ENCODE data around the gene TFAP2E. TPM values are rescaled to one million over a fixed set of nuclear protein-coding genes. Genes with fewer than 3 reads are reported as not detected.

Gene TFAP2E
- total RNA-seq, 1 experiment from 2014 or later: 3.2 TPM

DNA sequence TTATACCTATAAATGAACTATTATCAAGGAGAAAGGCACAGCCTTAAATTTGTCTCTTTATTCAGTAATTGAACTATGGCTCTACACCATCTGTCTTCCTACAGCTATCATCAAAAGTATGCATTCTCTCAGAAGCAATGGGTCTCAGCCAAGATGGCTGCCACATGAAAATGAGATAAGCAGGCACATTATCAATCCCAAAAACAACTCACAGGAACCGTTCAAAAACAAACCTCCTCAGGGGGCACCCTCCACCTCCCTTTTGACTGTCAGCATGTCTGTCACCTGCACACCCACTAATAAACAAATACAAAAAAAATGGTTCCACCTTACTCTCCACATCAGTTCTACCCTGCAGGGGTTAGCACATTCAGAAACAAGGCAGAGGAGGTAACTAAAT is 39.5 kb upstream of the TFAP2E start:
- ChIA-PET CTCF (no interaction called here), POLR2A (no interaction called here)
- H3K27me3 ChIP-seq (ENCODE audit: control insufficient read depth, insufficient read depth, low read length): no peaks in the 10 kb centered on the region
- ATAC-seq (no peak), DNase-seq (ENCODE audit: low read depth, low spot score) (no peak)
- TF ChIP-seq SIN3A (IDR thresholded peaks at IDR 0.05; ENCODE audit: borderline replicate concordance, insufficient read depth, low read depth, low read length) (no peak), POLR2AphosphoS5 (IDR thresholded peaks at IDR 0.05; ENCODE audit: low read depth, low read length) (no peak), TCF7L2 (IDR thresholded peaks at IDR 0.05; ENCODE audit: low read depth, low read length) (no peak)
- TF ChIP-seq, protein P1, sequence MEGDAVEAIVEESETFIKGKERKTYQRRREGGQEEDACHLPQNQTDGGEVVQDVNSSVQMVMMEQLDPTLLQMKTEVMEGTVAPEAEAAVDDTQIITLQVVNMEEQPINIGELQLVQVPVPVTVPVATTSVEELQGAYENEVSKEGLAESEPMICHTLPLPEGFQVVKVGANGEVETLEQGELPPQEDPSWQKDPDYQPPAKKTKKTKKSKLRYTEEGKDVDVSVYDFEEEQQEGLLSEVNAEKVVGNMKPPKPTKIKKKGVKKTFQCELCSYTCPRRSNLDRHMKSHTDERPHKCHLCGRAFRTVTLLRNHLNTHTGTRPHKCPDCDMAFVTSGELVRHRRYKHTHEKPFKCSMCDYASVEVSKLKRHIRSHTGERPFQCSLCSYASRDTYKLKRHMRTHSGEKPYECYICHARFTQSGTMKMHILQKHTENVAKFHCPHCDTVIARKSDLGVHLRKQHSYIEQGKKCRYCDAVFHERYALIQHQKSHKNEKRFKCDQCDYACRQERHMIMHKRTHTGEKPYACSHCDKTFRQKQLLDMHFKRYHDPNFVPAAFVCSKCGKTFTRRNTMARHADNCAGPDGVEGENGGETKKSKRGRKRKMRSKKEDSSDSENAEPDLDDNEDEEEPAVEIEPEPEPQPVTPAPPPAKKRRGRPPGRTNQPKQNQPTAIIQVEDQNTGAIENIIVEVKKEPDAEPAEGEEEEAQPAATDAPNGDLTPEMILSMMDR (IDR thresholded peaks at IDR 0.05): no peak
- TF ChIP-seq, protein P2, sequence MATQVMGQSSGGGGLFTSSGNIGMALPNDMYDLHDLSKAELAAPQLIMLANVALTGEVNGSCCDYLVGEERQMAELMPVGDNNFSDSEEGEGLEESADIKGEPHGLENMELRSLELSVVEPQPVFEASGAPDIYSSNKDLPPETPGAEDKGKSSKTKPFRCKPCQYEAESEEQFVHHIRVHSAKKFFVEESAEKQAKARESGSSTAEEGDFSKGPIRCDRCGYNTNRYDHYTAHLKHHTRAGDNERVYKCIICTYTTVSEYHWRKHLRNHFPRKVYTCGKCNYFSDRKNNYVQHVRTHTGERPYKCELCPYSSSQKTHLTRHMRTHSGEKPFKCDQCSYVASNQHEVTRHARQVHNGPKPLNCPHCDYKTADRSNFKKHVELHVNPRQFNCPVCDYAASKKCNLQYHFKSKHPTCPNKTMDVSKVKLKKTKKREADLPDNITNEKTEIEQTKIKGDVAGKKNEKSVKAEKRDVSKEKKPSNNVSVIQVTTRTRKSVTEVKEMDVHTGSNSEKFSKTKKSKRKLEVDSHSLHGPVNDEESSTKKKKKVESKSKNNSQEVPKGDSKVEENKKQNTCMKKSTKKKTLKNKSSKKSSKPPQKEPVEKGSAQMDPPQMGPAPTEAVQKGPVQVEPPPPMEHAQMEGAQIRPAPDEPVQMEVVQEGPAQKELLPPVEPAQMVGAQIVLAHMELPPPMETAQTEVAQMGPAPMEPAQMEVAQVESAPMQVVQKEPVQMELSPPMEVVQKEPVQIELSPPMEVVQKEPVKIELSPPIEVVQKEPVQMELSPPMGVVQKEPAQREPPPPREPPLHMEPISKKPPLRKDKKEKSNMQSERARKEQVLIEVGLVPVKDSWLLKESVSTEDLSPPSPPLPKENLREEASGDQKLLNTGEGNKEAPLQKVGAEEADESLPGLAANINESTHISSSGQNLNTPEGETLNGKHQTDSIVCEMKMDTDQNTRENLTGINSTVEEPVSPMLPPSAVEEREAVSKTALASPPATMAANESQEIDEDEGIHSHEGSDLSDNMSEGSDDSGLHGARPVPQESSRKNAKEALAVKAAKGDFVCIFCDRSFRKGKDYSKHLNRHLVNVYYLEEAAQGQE (IDR thresholded peaks at IDR 0.05; ENCODE audit: insufficient read depth in 1 of 2, low read depth in 2 of 2, low read length in 1 of 2): no peak
- no TSS peak for BruUV-seq (replicated peaks)
- intact Hi-C loops (cut with micrococcal nuclease; ENCODE audit: unreplicated experiment): no loop called here
- H3K27ac ChIP-seq (ENCODE audit: low read length): no peak overlapping the region
- no peaks in the 10 kb centered on the region for H3K4me1 ChIP-seq (ENCODE audit: control insufficient read depth, insufficient read depth, low read length)
- no peak overlapping the region for H3K4me3 ChIP-seq (ENCODE audit: low read depth in 2 of 2, low read length in 2 of 2)
- H3K36me3 ChIP-seq (ENCODE audit: control insufficient read depth, insufficient read depth, low read length): no peaks in the 10 kb centered on the region
- peaks cover 11% of the 10 kb centered on the region; the same call in 1 of the 2 replicates for H3K9me3 ChIP-seq (ENCODE audit: control insufficient read depth, insufficient read depth, low read depth, low read length)
- in situ Hi-C loops (cut with HindIII; ENCODE audit: low pct_unique_long_range_greater_than_20kb, low sequenced_read_pairs): no loop called here

DNA sequence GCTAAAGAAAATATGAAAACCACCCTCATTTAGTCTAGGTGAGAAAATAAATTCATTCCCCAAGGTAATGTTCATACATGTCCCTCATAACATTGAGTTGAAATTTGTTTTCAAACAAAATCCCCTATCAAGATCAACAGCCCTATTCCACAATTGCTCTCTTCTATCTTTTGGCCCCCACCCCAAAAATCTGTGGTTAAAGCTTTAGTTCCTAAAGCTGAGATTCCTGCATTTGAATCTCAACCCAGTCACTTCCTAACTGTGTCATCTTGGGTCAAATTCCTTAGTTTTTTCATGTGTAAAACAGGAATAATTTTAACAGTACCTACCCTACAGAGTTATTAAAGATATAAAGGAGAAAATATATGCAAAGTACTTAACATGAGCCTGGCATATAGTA is 37.9 kb upstream of the TFAP2E start:
- peaks cover 11% of the 10 kb centered on the region; the same call in 1 of the 2 replicates for H3K4me1 ChIP-seq (ENCODE audit: control insufficient read depth, insufficient read depth, low read length)
- in situ Hi-C loops (cut with HindIII; ENCODE audit: low pct_unique_long_range_greater_than_20kb, low sequenced_read_pairs) (no loop called here), intact Hi-C loops (cut with micrococcal nuclease; ENCODE audit: unreplicated experiment) (no loop called here)
- CTCF ChIA-PET: interaction anchor here (0.5 to 1.5 kb wide), 2 partner anchors 85 to 233 kb away, joined by 3 read pairs; no protein-coding TSS in a partner anchor
- no peaks in the 10 kb centered on the region for H3K27me3 ChIP-seq (ENCODE audit: control insufficient read depth, insufficient read depth, low read length)
- POLR2A ChIA-PET: interaction anchor here (0.6 kb wide), 1 partner anchor 135 kb away, joined by 5 read pairs; no protein-coding TSS in a partner anchor
- no peak for TF ChIP-seq SIN3A (IDR thresholded peaks at IDR 0.05; ENCODE audit: borderline replicate concordance, insufficient read depth, low read depth, low read length)
- TF ChIP-seq, protein P2 (IDR thresholded peaks at IDR 0.05; ENCODE audit: insufficient read depth in 1 of 2, low read depth in 2 of 2, low read length in 1 of 2): no peak
- no peak for TF ChIP-seq POLR2AphosphoS5 (IDR thresholded peaks at IDR 0.05; ENCODE audit: low read depth, low read length)
- TF ChIP-seq, protein P1 (IDR thresholded peaks at IDR 0.05): no peak
- TF ChIP-seq TCF7L2 (IDR thresholded peaks at IDR 0.05; ENCODE audit: low read depth, low read length): no peak
- DNase-seq (ENCODE audit: low read depth, low spot score): no peak
- H3K4me3 ChIP-seq (ENCODE audit: low read depth in 2 of 2, low read length in 2 of 2): no peak overlapping the region
- no peak for ATAC-seq
- H3K9me3 ChIP-seq (ENCODE audit: control insufficient read depth, insufficient read depth, low read depth, low read length): peaks cover 7% of the 10 kb centered on the region; the same call in 1 of the 2 replicates
- no peak overlapping the region for H3K27ac ChIP-seq (ENCODE audit: low read length)
- no TSS peak for BruUV-seq (replicated peaks)
- no peaks in the 10 kb centered on the region; the same call in 1 of the 2 replicates for H3K36me3 ChIP-seq (ENCODE audit: control insufficient read depth, insufficient read depth, low read length)
